B cell (primary cell): ENCODE data around the gene PCBP3. TPM values are rescaled to one million over a fixed set of nuclear protein-coding genes. Genes with fewer than 3 reads are reported as not detected.

Source experiments
- ATAC-seq: fragments of 200-7000 bp; cut with Tn5 transposase; one replicate; pipeline ENCODE4 v1.10.0; 2021; ENCODE audit warnings: low read depth, mild to moderate bottlenecking, moderate number of reproducible peaks, moderate library complexity
- CTCF ChIA-PET: fragments of 350-600 bp; sonication (Branson Sonifier 250); formaldehyde crosslinking; loops from one replicate; lab custom pipeline; 2021; ENCODE audit warnings: antibody characterized with exemption, inconsistent platforms; lab: Charles Lee
- POLR2A ChIA-PET: fragments of 350-600 bp; sonication (Branson Sonifier 250); formaldehyde crosslinking; loops from one replicate; lab custom pipeline; 2021; ENCODE audit warnings: antibody characterized with exemption; lab: Charles Lee
- DNase-seq: peaks from one replicate; pipeline ENCODE4 v3.0.0; 2013
- H2AFZ ChIP-seq: 2 replicates; pipeline ENCODE4 v1.6.1; 2012; ENCODE audit warnings: mild to moderate bottlenecking, low read depth, low read length; ENCODE audit not compliant: insufficient read depth, poor library complexity, severe bottlenecking
- H3K27ac ChIP-seq, 2 donors: 1 replicate in 1 of 2; 2 replicates in 1 of 2; pipeline ENCODE4 v1.5.1; 2012 to 2013; ENCODE audit warnings: low read length in 2 of 2, mild to moderate bottlenecking in 2 of 2, moderate library complexity in 1 of 2
- H3K27me3 ChIP-seq, 4 experiments: fragments of 200-600 bp in 1 of 4; sonication (generic) in 1 of 4; replicated peaks in 1 of 4; 1 replicate in 2 of 4; 2 replicates in 2 of 4; pipeline versions ENCODE4 v1.6.1 to v1.7.0; 2013 to 2016; ENCODE audit warnings: low read length in 3 of 4, mild to moderate bottlenecking in 2 of 4, mixed read lengths in 1 of 4, moderate library complexity in 1 of 4; ENCODE audit not compliant: insufficient read depth in 4 of 4, control insufficient read depth in 3 of 4; ENCODE audit errors: control extremely low read depth in 1 of 4
- H3K36me3 ChIP-seq, 2 experiments: replicated peaks in 1 of 2; 1 replicate in 1 of 2; 2 replicates in 1 of 2; pipeline versions ENCODE4 v1.6.1 to v1.7.1; 2013; ENCODE audit warnings: low read length in 1 of 2; ENCODE audit not compliant: insufficient read depth in 2 of 2, control insufficient read depth in 1 of 2; ENCODE audit errors: control extremely low read depth in 1 of 2, extremely low read depth in 1 of 2
- H3K4me1 ChIP-seq, 2 donors: fragments of 200-600 bp in 1 of 2; sonication (generic) in 1 of 2; 1 replicate in 1 of 2; 2 replicates in 1 of 2; pipeline versions ENCODE4 v1.5.1 to v1.6.1; 2013 to 2017; ENCODE audit warnings: low read length in 2 of 2; ENCODE audit not compliant: control insufficient read depth in 2 of 2, insufficient read depth in 2 of 2
- H3K4me2 ChIP-seq: replicated peaks from 2 replicates; pipeline ENCODE3; 2012; ENCODE audit warnings: mild to moderate bottlenecking, low read depth, low read length; ENCODE audit not compliant: poor library complexity, severe bottlenecking
- H3K4me3 ChIP-seq, 5 experiments: fragments of 200-600 bp in 1 of 5; sonication (generic) in 1 of 5; 1 replicate in 3 of 5; 2 replicates in 2 of 5; pipeline versions ENCODE4 v1.5.1 to v1.7.0; 2011 to 2016; ENCODE audit warnings: low read length in 4 of 5, mild to moderate bottlenecking in 4 of 5, low read depth in 2 of 5, control low read depth in 1 of 5, moderate library complexity in 1 of 5; ENCODE audit not compliant: insufficient read depth in 1 of 5; ENCODE audit errors: control extremely low read depth in 1 of 5, extremely low read depth in 1 of 5
- H3K79me2 ChIP-seq: fragments of 200-600 bp; sonication (generic); one replicate; pipeline ENCODE4 v1.6.0; 2016; ENCODE audit warnings: low read length; ENCODE audit not compliant: control insufficient read depth, insufficient read depth
- H3K9ac ChIP-seq: fragments of 200-600 bp; sonication (generic); 2 replicates; pipeline ENCODE4 v1.6.1; 2017; ENCODE audit warnings: mild to moderate bottlenecking, low read length, moderate library complexity
- H3K9me3 ChIP-seq, 3 donors: one replicate each; pipeline versions ENCODE4 v1.6.1 to v1.7.1; 2013; ENCODE audit warnings: low read length in 2 of 3; ENCODE audit not compliant: control insufficient read depth in 2 of 3, insufficient read depth in 1 of 3; ENCODE audit errors: control extremely low read depth in 1 of 3
- H4K20me1 ChIP-seq: 2 replicates; pipeline ENCODE4 v1.6.0; 2012; ENCODE audit warnings: mild to moderate bottlenecking, low read length; ENCODE audit not compliant: insufficient read depth, control insufficient read depth, poor library complexity, severe bottlenecking
- H3K27ac Mint-ChIP-seq: one replicate; pipeline ENCODE4 v1.8.0; 2021; ENCODE audit warnings: mixed read lengths
- H3K27me3 Mint-ChIP-seq: one replicate; pipeline ENCODE4 v1.8.0; 2021; ENCODE audit warnings: mixed read lengths
- H3K4me1 Mint-ChIP-seq: one replicate; pipeline ENCODE4 v1.8.0; 2021; ENCODE audit warnings: mixed read lengths
- H3K4me3 Mint-ChIP-seq: one replicate; pipeline ENCODE4 v1.8.0; 2021; ENCODE audit warnings: mixed read lengths
- H3K9me3 Mint-ChIP-seq: one replicate; pipeline ENCODE4 v1.8.0; 2022; ENCODE audit warnings: mixed read lengths; ENCODE audit not compliant: insufficient read depth
- EZH2 ChIP-seq: IDR thresholded peaks from 2 replicates; pipeline ENCODE4 v1.6.1; 2012; ENCODE audit warnings: borderline replicate concordance, low read depth, mild to moderate bottlenecking, moderate library complexity, low read length; ENCODE audit not compliant: insufficient read depth, poor library complexity, severe bottlenecking
- WGBS: methylation state at CpG from one replicate; pipeline ENCODE4 v1.1.5; 2013; ENCODE audit warnings: missing lambda C conversion rate; ENCODE audit not compliant: insufficient coverage; 5-methylcytosine and 5-hydroxymethylcytosine counted together
- intact Hi-C: fragments of 100-400 bp; cut with micrococcal nuclease; formaldehyde crosslinking; loops from one replicate; pipeline ENCODE4 v1.10.0; 2022
- polyA plus RNA-seq: library from polyadenylated mRNA; depleted of rRNA; stranded (reverse); fragments of >200 nt; gene quantifications from 2 replicates; pipeline ENCODE4 v1.2.3, GENCODE V29; 2012
- total RNA-seq, 2 donors: library from RNA; stranded (reverse); fragments of 120-200 nt in 1 of 2; gene quantifications; 1 replicate in 1 of 2; 2 replicates in 1 of 2; pipeline versions ENCODE4 v1.2.3 to v1.2.4, GENCODE V29; 2013 to 2022
- TF ChIP-seq, protein P1 (sequence below): fragments of 200-600 bp; IDR thresholded peaks from one replicate; pipeline ENCODE4 v1.8.0; 2022; ENCODE audit warnings: antibody characterized with exemption, mild to moderate bottlenecking

The PCBP3 gene
- total and polyA plus RNA-seq, 2 donors (not counting 1 experiment from before 2014, with no cell fraction given) = 0.45 to 2.7 TPM

DNA sequence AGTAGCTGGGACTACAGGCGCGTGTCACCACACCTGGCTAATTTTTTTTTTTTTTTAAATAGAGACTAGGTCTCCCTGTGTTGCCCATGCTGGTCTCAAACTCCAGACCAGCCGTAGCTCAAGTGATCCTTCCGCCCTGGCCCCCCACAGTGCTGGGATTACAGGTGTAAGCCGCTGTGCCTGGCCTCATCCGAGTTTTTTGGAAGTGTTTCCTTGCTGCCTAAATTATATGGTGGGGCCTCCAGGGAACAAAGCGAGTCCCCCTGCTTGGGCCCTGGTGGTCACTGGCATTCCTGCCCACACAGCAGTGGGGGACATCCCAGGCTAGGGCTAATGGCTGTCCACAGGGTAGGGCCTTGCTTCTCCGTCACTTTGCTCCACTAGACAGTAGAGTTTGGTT lies 143.8 kb downstream of the PCBP3 start:
- TF ChIP-seq, protein P1, sequence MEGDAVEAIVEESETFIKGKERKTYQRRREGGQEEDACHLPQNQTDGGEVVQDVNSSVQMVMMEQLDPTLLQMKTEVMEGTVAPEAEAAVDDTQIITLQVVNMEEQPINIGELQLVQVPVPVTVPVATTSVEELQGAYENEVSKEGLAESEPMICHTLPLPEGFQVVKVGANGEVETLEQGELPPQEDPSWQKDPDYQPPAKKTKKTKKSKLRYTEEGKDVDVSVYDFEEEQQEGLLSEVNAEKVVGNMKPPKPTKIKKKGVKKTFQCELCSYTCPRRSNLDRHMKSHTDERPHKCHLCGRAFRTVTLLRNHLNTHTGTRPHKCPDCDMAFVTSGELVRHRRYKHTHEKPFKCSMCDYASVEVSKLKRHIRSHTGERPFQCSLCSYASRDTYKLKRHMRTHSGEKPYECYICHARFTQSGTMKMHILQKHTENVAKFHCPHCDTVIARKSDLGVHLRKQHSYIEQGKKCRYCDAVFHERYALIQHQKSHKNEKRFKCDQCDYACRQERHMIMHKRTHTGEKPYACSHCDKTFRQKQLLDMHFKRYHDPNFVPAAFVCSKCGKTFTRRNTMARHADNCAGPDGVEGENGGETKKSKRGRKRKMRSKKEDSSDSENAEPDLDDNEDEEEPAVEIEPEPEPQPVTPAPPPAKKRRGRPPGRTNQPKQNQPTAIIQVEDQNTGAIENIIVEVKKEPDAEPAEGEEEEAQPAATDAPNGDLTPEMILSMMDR = no peak
- TF ChIP-seq EZH2 = no peak
- POLR2A ChIA-PET = no interaction called here
- CTCF ChIA-PET = no interaction called here

GRCh38 chr21:45788198-45788597 lies 144.7 kb downstream of the PCBP3 start:
- Histone ChIP-seq H4K20me1 (no peaks in the 10 kb centered on the region), H3K4me1 (no peaks in the 10 kb centered on the region), H3K36me3 (no peaks in the 10 kb centered on the region), H3K27ac (no peak overlapping the region), H3K9ac (no peak overlapping the region), H3K4me3 (no peak overlapping the region), H3K9me3 (no peaks in the 10 kb centered on the region), H3K79me2 (no peaks in the 10 kb centered on the region), H3K4me2 (no peak overlapping the region), H2AFZ (no peak overlapping the region), H3K27me3 (no peaks in the 10 kb centered on the region)
- DNase-seq = no peak
- TF ChIP-seq, protein P1 = no peak
- no peak for TF ChIP-seq EZH2
- Mint-ChIP-seq H3K4me1 (no peaks in the 10 kb centered on the region), H3K27me3 (peaks cover 16% of the 10 kb centered on the region), H3K4me3 (no peak overlapping the region), H3K27ac (no peak overlapping the region), H3K9me3 (no peaks in the 10 kb centered on the region)
- POLR2A ChIA-PET = no interaction called here
- intact Hi-C loops = no loop called here
- CTCF ChIA-PET = no interaction called here
- 92% methylated on average over 16 of the region's 16 CpGs for WGBS
- ATAC-seq = no peak

More for the DNA sequence above, 143.8 kb downstream of the PCBP3 start:
- Histone ChIP-seq H3K9ac (no peak overlapping the region), H4K20me1 (no peaks in the 10 kb centered on the region), H2AFZ (no peak overlapping the region), H3K9me3 (no peaks in the 10 kb centered on the region), H3K4me2 (no peak overlapping the region), H3K36me3 (no peaks in the 10 kb centered on the region), H3K4me1 (no peaks in the 10 kb centered on the region), H3K27me3 (no peaks in the 10 kb centered on the region), H3K79me2 (no peaks in the 10 kb centered on the region), H3K27ac (no peak overlapping the region), H3K4me3 (no peak overlapping the region)
- no peak for ATAC-seq
- WGBS = 97% methylated on average over 8 of the region's 8 CpGs
- Mint-ChIP-seq H3K27me3 (peaks cover 16% of the 10 kb centered on the region), H3K4me3 (no peak overlapping the region), H3K27ac (no peak overlapping the region), H3K4me1 (no peaks in the 10 kb centered on the region), H3K9me3 (no peaks in the 10 kb centered on the region)
- no peak for DNase-seq
- intact Hi-C loops = no loop called here
